HG03354 (cell line): ENCODE results near the gene PON3.

Experiments
- ATAC-seq: cut with Tn5 transposase; IDR thresholded peaks from one replicate; pipeline ENCODE4 v1.9.1; 2021; ENCODE audit warnings: mild to moderate bottlenecking; ENCODE audit not compliant: unreplicated experiment, poor library complexity, severe bottlenecking

The PON3 gene

GRCh38 chr7:95317546-95317945 is 78.6 kb downstream of the PON3 start:
- ATAC-seq = no peak

- peak; percentile 81 for ATAC-seq
Observed at GRCh38 chr7:95316588-95316987, 79.6 kb downstream of the PON3 start.

GRCh38 chr7:95312561-95312960 is 83.6 kb downstream of the PON3 start:
- no peak for ATAC-seq

GRCh38 chr7:95311389-95311788 is 84.8 kb downstream of the PON3 start:
- no peak for ATAC-seq

- no peak for ATAC-seq
Observed at GRCh38 chr7:95309951-95310350, 86.2 kb downstream of the PON3 start.
